Neural crest cell (in vitro differentiated cells): ENCODE results near the gene ZSCAN25. TPM values are rescaled to one million over a fixed set of nuclear protein-coding genes. Genes with fewer than 3 reads are reported as not detected.

Experiments
- DNase-seq: peaks from one replicate; pipeline ENCODE4 v3.0.0; 2021; ENCODE audit warnings: low read depth, mixed read lengths, low spot score
- H3K27ac Mint-ChIP-seq: one replicate; pipeline ENCODE4 v1.8.0; 2021; ENCODE audit warnings: mild to moderate bottlenecking, mixed read lengths; ENCODE audit not compliant: unreplicated experiment
- H3K27me3 Mint-ChIP-seq: 2 replicates; pipeline ENCODE4 v1.8.0; 2021; ENCODE audit warnings: low read depth, mild to moderate bottlenecking, mixed read lengths
- H3K36me3 Mint-ChIP-seq: 2 replicates; pipeline ENCODE4 v1.8.0; 2021; ENCODE audit warnings: low read depth, mild to moderate bottlenecking, mixed read lengths
- H3K4me1 Mint-ChIP-seq: 2 replicates; pipeline ENCODE4 v1.8.0; 2021; ENCODE audit warnings: mixed read lengths
- H3K4me3 Mint-ChIP-seq: one replicate; pipeline ENCODE4 v1.8.0; 2021; ENCODE audit warnings: mild to moderate bottlenecking, mixed read lengths
- H3K9me3 Mint-ChIP-seq: 2 replicates; pipeline ENCODE4 v1.8.0; 2021; ENCODE audit warnings: mixed read lengths
- total RNA-seq: library from RNA; stranded (reverse); gene quantifications from 2 replicates; pipeline ENCODE4 v1.2.1, GENCODE V29; 2021
- TF ChIP-seq, protein P1 (sequence below): fragments of 200-600 bp; sonication (generic); conservative IDR thresholded peaks from 2 replicates; pipeline ENCODE4 v1.5.0; 2021; ENCODE audit warnings: antibody characterized with exemption, mild to moderate bottlenecking

Gene ZSCAN25
- total RNA-seq, 1 donor from 2014 or later: 23.4 TPM

DNA sequence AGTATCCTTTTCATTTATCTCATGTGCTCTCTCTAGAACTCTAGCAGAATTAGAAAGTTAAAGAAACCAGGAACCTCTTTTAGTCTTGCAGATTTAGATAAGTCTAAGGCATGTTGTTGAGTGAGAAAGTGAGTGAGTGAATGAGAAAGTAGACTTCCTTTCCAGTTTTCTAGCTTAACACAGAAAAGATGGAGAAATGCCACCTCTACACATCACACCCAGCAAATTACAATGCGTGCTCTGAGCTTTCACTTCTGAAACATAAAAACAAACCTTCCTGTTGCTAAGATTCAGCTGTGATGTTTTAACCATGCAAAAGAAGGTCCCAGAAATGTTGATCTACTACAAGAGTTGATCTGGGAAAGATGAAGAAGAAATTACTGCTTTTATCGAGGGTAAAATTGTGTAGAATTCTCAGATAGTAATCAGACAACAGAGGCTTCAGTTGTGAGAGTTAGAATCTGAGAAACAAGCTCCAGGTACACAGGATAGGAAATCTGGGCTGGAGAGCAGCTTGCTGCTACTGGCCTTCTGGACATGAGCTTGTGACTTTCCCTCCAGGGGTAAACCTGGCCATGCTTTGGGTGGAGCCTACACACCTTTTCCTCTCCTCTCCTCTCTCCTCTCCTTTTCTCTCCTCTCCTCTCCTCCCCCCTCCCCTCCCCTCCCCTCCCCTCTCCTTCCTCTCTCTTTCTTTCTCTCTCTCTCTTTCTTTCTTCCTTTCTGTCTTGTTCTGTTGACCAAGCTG is 58.4 kb downstream of the ZSCAN25 start:
- Mint-ChIP-seq H3K36me3 (no peaks in the 10 kb centered on the region), H3K4me1 (no peaks in the 10 kb centered on the region), H3K27ac (no peak overlapping the region), H3K4me3 (no peak overlapping the region), H3K9me3 (no peaks in the 10 kb centered on the region), H3K27me3 (peaks cover 6% of the 10 kb centered on the region)
- no peak for DNase-seq
- TF ChIP-seq, protein P1, sequence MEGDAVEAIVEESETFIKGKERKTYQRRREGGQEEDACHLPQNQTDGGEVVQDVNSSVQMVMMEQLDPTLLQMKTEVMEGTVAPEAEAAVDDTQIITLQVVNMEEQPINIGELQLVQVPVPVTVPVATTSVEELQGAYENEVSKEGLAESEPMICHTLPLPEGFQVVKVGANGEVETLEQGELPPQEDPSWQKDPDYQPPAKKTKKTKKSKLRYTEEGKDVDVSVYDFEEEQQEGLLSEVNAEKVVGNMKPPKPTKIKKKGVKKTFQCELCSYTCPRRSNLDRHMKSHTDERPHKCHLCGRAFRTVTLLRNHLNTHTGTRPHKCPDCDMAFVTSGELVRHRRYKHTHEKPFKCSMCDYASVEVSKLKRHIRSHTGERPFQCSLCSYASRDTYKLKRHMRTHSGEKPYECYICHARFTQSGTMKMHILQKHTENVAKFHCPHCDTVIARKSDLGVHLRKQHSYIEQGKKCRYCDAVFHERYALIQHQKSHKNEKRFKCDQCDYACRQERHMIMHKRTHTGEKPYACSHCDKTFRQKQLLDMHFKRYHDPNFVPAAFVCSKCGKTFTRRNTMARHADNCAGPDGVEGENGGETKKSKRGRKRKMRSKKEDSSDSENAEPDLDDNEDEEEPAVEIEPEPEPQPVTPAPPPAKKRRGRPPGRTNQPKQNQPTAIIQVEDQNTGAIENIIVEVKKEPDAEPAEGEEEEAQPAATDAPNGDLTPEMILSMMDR: no peak

DNA sequence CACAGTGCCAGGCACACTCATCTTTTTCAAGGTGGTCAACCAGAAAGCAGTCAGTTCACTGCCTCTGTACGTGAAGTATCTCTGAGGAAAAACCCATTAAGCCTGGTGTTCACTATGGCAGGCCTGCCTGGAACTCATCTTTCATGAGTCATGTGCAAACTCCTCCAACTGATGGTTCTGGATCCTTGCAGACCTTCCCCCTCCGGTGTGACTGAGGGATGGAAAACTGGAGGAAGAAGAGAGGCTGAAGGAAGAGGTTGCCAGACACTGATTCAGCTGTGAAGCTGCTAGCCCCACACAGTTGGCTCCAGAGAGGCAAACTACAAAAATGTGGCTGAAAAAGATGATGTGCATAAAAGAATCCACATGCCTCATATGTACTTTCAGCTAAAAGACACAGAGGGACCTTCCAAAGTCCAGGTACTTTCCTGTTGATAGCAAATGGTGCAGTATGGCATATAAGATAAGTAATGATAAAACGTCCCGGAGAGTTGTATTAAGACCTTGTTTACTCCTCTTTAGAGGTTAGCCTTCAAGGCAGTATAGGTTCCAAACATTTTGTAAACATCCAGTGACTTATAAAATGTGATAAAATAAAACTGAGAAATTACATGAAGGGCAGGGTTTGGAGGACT is 60.4 kb downstream of the ZSCAN25 start:
- Mint-ChIP-seq H3K27ac (no peak overlapping the region), H3K4me3 (no peak overlapping the region), H3K36me3 (peaks cover 2% of the 10 kb centered on the region), H3K9me3 (peaks cover 5% of the 10 kb centered on the region), H3K27me3 (peaks cover 8% of the 10 kb centered on the region), H3K4me1 (no peaks in the 10 kb centered on the region)
- TF ChIP-seq, protein P1: no peak
- DNase-seq: no peak

DNA sequence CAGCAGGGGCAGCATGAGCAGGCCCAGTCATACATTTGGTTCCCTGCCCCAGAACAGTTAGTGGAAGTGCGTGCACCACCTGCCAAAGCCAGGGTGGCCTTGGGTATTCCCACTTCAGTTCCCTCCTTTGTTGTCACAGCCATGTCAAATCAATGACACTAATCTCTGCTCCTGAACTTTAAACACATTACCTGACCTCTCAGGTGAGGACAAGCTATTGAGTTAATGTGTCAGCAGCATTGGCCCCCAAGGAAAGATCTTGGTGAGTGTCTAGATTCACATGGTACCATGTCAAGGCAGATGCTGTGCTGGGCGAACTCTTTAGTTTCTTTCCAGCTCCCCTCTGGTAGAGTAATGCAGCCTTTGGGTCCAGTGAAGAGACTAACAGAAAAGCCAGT is 60.9 kb downstream of the ZSCAN25 start:
- peaks cover 9% of the 10 kb centered on the region for H3K9me3 Mint-ChIP-seq
- H3K36me3 Mint-ChIP-seq: peaks cover 5% of the 10 kb centered on the region
- DNase-seq: no peak
- H3K27ac Mint-ChIP-seq: no peak overlapping the region
- peaks cover 8% of the 10 kb centered on the region for H3K27me3 Mint-ChIP-seq
- no peak overlapping the region for H3K4me3 Mint-ChIP-seq
- TF ChIP-seq, protein P1: no peak
- H3K4me1 Mint-ChIP-seq: no peaks in the 10 kb centered on the region

DNA sequence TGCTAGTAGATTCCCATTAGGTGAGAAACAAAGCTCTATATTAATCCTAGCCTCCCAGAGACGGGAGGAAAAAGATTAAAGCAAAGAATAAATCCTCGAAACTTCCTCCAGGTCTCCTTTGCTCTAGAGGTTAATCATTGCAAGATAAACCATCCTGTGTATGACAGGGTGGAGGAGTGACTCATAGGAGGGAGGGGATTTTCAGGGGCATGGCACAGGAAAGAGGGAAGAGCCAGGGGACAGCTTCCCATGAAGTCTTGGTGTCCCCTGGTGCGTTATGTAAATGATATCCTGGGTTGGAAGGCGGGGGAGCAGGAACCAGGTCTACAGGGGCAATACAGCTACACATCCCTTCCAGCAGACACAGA is 62.3 kb downstream of the ZSCAN25 start:
- Mint-ChIP-seq H3K4me3 (no peak overlapping the region), H3K9me3 (peaks cover 17% of the 10 kb centered on the region), H3K27ac (peak overlapping the region; percentile 83), H3K27me3 (peaks cover 8% of the 10 kb centered on the region), H3K36me3 (peaks cover 7% of the 10 kb centered on the region), H3K4me1 (no peaks in the 10 kb centered on the region)
- DNase-seq: no peak
- TF ChIP-seq, protein P1: no peak

DNA sequence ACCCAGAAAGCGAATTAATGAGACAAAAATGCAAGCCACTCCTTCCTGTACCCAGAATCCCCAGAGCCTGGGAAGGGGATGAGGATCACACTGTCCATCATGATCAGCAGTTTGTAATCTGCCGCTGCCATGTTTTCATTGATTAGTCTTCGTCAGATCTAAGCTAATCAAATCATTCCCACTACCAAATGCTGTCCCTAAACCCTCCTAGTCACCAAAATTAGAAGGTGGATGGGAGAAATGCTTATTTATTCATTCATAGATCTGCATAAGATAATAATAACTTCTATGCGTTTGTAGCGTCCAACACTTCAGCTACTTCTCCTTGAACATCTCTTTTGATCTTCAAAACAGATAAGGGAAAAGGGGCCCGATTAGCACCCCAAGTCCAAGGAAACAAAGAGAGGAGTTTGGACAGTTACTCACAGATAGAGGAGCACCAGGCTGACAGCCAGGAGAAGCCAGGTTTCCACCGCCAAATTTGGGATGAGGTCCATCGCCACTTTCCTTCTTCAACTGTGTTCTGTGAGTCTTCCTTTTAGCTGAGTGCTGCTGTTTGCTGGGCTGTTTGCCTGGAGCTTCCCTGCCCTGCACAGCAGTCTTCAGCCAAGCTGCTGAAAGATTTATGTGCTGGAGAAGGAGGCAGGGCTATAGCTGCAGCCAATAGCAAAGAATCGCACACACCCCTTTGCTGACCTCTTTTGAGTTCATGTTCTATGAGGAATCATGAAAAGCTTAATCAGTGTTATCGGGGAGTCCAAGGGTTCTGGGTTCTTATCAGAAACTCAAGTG is 62.9 kb downstream of the ZSCAN25 start, which contains the start of gene CYP3A5:
TSS of gene CYP3A5 (minus strand) at position 597 of the 792 bp plus-strand sequence. CDS start at position 497, 100 bp downstream.
- H3K36me3 Mint-ChIP-seq: peaks cover 7% of the 10 kb centered on the region
- H3K4me3 Mint-ChIP-seq: no peak within 1 kb of the TSS
- no peaks in the 10 kb centered on the region for H3K4me1 Mint-ChIP-seq
- peak within 1 kb of the TSS; percentile 83 for H3K27ac Mint-ChIP-seq
- TF ChIP-seq, protein P1: no peak
- peaks cover 17% of the 10 kb centered on the region for H3K9me3 Mint-ChIP-seq
- H3K27me3 Mint-ChIP-seq: peaks cover 8% of the 10 kb centered on the region
- no peak for DNase-seq

Other genes with a start within 250 kb of the ZSCAN25 start
- 67.7 and 71.6 TPM in 2 replicates for gene ARPC1B, start 242.2 kb upstream of the ZSCAN25 start, total RNA-seq
- 146 and 155 TPM in 2 replicates for gene PDAP1, start 208.3 kb upstream of the ZSCAN25 start, total RNA-seq
- 107 and 108 TPM in 2 replicates for gene BUD31, start 208.0 kb upstream of the ZSCAN25 start, total RNA-seq
- gene PTCD1, start 178.1 kb upstream of the ZSCAN25 start, total RNA-seq: 9.7 and 11.1 TPM in 2 replicates
- gene CPSF4, start 178.0 kb upstream of the ZSCAN25 start, total RNA-seq: 111 and 117 TPM in 2 replicates
- gene ATP5MF, start 150.8 kb upstream of the ZSCAN25 start, total RNA-seq: 403 and 423 TPM in 2 replicates
- gene ZNF789, start 144.1 kb upstream of the ZSCAN25 start, total RNA-seq: 25.6 and 27.8 TPM in 2 replicates
- 17.5 and 19.5 TPM in 2 replicates for gene ZNF394, start 116.7 kb upstream of the ZSCAN25 start, total RNA-seq
- gene ZKSCAN5, start 112.3 kb upstream of the ZSCAN25 start, total RNA-seq: 21.5 and 21.7 TPM in 2 replicates
- 10.6 and 10.9 TPM in 2 replicates for gene FAM200A, start 64.8 kb upstream of the ZSCAN25 start, total RNA-seq
- 56.0 and 57.0 TPM in 2 replicates for gene ZNF655, start 58.3 kb upstream of the ZSCAN25 start, total RNA-seq
- 0.91 and 1.8 TPM in 2 replicates for gene TMEM225B, start 18.7 kb upstream of the ZSCAN25 start, total RNA-seq
- gene CYP3A5, start 63.0 kb downstream of the ZSCAN25 start, total RNA-seq: not detected in 2 replicates
- not detected in 2 replicates for gene CYP3A7, start 118.2 kb downstream of the ZSCAN25 start, total RNA-seq
- not detected in 2 replicates for gene CYP3A4, start 167.2 kb downstream of the ZSCAN25 start, total RNA-seq
- not detected in 2 replicates for gene CYP3A43, start 211.1 kb downstream of the ZSCAN25 start, total RNA-seq